Activated T-cell treated with anti-CD3 and anti-CD28 coated beads, Interleukin-2, amount 50 U/mL, for 4 hours (primary cell): ENCODE measurements around the gene RPGRIP1. TPM values are rescaled to one million over a fixed set of nuclear protein-coding genes. Genes with fewer than 3 reads are reported as not detected.
"Not testable (repeated sequence)": the region's sequence is repeated elsewhere in the genome, so short reads cannot be mapped to it uniquely, and the experiment has no call there.

Experiments used
- ATAC-seq, 2 donors: fragments of 200-7000 bp; cut with Tn5 transposase; one replicate each; pipeline ENCODE4 v1.10.0; 2021
- DNase-seq: peaks from one replicate; pipeline ENCODE4 v3.0.0-alpha.2; 2020
- H3K27me3 Mint-ChIP-seq: one replicate; pipeline ENCODE4 v1.8.0; 2021; ENCODE audit warnings: low read depth, mixed read lengths
- H3K36me3 Mint-ChIP-seq: one replicate; pipeline ENCODE4 v1.8.0; 2022; ENCODE audit warnings: mixed read lengths; ENCODE audit not compliant: insufficient read depth
- H3K4me1 Mint-ChIP-seq: one replicate; pipeline ENCODE4 v1.8.0; 2021; ENCODE audit warnings: low read depth, mixed read lengths
- H3K4me3 Mint-ChIP-seq: one replicate; pipeline ENCODE4 v1.8.0; 2021; ENCODE audit warnings: mild to moderate bottlenecking, moderate library complexity, mixed read lengths
- H3K9me3 Mint-ChIP-seq: one replicate; pipeline ENCODE4 v1.8.0; 2021; ENCODE audit warnings: mixed read lengths
- total RNA-seq, 3 donors: library from RNA; stranded (reverse); gene quantifications; one replicate each; pipeline ENCODE4 v1.2.1, GENCODE V29; 2021

Gene RPGRIP1
- total RNA-seq, 3 donors from 2014 or later: 0.08 to 0.35 TPM; not detected in 1

GRCh38 chr14:21252149-21252548 lies 27.7 kb upstream of the RPGRIP1 start:
- no peak for ATAC-seq
- no peak for DNase-seq
- no peaks in the 10 kb centered on the region for H3K9me3 Mint-ChIP-seq
- peaks cover 76% of the 10 kb centered on the region for H3K4me1 Mint-ChIP-seq
- H3K36me3 Mint-ChIP-seq: peaks cover 54% of the 10 kb centered on the region
- no peak overlapping the region for H3K4me3 Mint-ChIP-seq
- H3K27me3 Mint-ChIP-seq: no peaks in the 10 kb centered on the region

- ATAC-seq: no peak
- peaks cover 79% of the 10 kb centered on the region for H3K4me1 Mint-ChIP-seq
Observed at GRCh38 chr14:21255385-21256101, 24.3 kb upstream of the RPGRIP1 start.

GRCh38 chr14:21256102-21256447 lies 23.8 kb upstream of the RPGRIP1 start:
- Mint-ChIP-seq H3K36me3 (peaks cover 50% of the 10 kb centered on the region), H3K4me3 (peak overlapping the region; percentile 65), H3K4me1 (peaks cover 79% of the 10 kb centered on the region)
- not testable (repeated sequence) for DNase-seq, ATAC-seq, H3K27me3 Mint-ChIP-seq, H3K9me3 Mint-ChIP-seq

More at GRCh38 chr14:21255385-21256101, 24.3 kb upstream of the RPGRIP1 start:
- Mint-ChIP-seq H3K4me3 (peak overlapping the region; percentile 65), H3K27me3 (no peaks in the 10 kb centered on the region), H3K9me3 (no peaks in the 10 kb centered on the region), H3K36me3 (peaks cover 52% of the 10 kb centered on the region)
- DNase-seq: no peak

GRCh38 chr14:21256539-21257393 lies 23.1 kb upstream of the RPGRIP1 start:
- no peaks in the 10 kb centered on the region for H3K9me3 Mint-ChIP-seq
- H3K4me1 Mint-ChIP-seq: peaks cover 79% of the 10 kb centered on the region
- peak overlapping the region; percentile 74 for H3K4me3 Mint-ChIP-seq
- H3K27me3 Mint-ChIP-seq: no peaks in the 10 kb centered on the region
- peaks cover 49% of the 10 kb centered on the region for H3K36me3 Mint-ChIP-seq
- ATAC-seq (peak in 1 of 2 donors; percentile 4), DNase-seq (no peak)

GRCh38 chr14:21257394-21257909 lies 22.4 kb upstream of the RPGRIP1 start:
- ATAC-seq: peak in 1 of 2 donors; percentile 24
- no peaks in the 10 kb centered on the region for H3K27me3 Mint-ChIP-seq
- DNase-seq: no peak
- peaks cover 80% of the 10 kb centered on the region for H3K4me1 Mint-ChIP-seq
- H3K36me3 Mint-ChIP-seq: peaks cover 49% of the 10 kb centered on the region
- H3K9me3 Mint-ChIP-seq: no peaks in the 10 kb centered on the region
- H3K4me3 Mint-ChIP-seq: peak overlapping the region; percentile 74

GRCh38 chr14:21258005-21258888 lies 21.6 kb upstream of the RPGRIP1 start:
- Mint-ChIP-seq H3K9me3 (no peaks in the 10 kb centered on the region), H3K36me3 (peaks cover 55% of the 10 kb centered on the region), H3K4me3 (peak overlapping the region; percentile 52), H3K4me1 (peaks cover 84% of the 10 kb centered on the region), H3K27me3 (no peaks in the 10 kb centered on the region)
- DNase-seq: no peak
- ATAC-seq: peak; percentile 35 to 38

GRCh38 chr14:21258889-21259787 lies 20.7 kb upstream of the RPGRIP1 start:
- ATAC-seq: peak in 1 of 2 donors; percentile 5
- Mint-ChIP-seq H3K4me3 (peak overlapping the region; percentile 52), H3K4me1 (peaks cover 88% of the 10 kb centered on the region), H3K36me3 (peaks cover 62% of the 10 kb centered on the region), H3K27me3 (no peaks in the 10 kb centered on the region), H3K9me3 (no peaks in the 10 kb centered on the region)
- no peak for DNase-seq

GRCh38 chr14:21261824-21262223 lies 18.1 kb upstream of the RPGRIP1 start:
- Mint-ChIP-seq H3K27me3 (no peaks in the 10 kb centered on the region), H3K9me3 (no peaks in the 10 kb centered on the region), H3K4me1 (peaks cover 82% of the 10 kb centered on the region), H3K36me3 (peaks cover 72% of the 10 kb centered on the region), H3K4me3 (peak overlapping the region; percentile 100)
- ATAC-seq (no peak), DNase-seq (no peak)

- DNase-seq: no peak
- Mint-ChIP-seq H3K4me1 (peaks cover 76% of the 10 kb centered on the region), H3K9me3 (no peaks in the 10 kb centered on the region), H3K36me3 (peaks cover 70% of the 10 kb centered on the region), H3K4me3 (peak overlapping the region; percentile 100), H3K27me3 (no peaks in the 10 kb centered on the region)
- ATAC-seq: no peak
Observed at GRCh38 chr14:21262410-21262809, 17.5 kb upstream of the RPGRIP1 start.

- no peaks in the 10 kb centered on the region for H3K27me3 Mint-ChIP-seq
- peaks cover 75% of the 10 kb centered on the region for H3K36me3 Mint-ChIP-seq
- ATAC-seq: peak; percentile 20
- DNase-seq: no peak
- peaks cover 67% of the 10 kb centered on the region for H3K4me1 Mint-ChIP-seq
- no peaks in the 10 kb centered on the region for H3K9me3 Mint-ChIP-seq
- H3K4me3 Mint-ChIP-seq: peak overlapping the region; percentile 100
Observed at GRCh38 chr14:21263284-21264024, 16.4 kb upstream of the RPGRIP1 start.

GRCh38 chr14:21264025-21264801 lies 15.7 kb upstream of the RPGRIP1 start:
- H3K4me3 Mint-ChIP-seq: peak overlapping the region; percentile 100

GRCh38 chr14:21267431-21267845 lies 12.4 kb upstream of the RPGRIP1 start:
- H3K4me3 Mint-ChIP-seq: peak overlapping the region; percentile 100
- H3K4me1 Mint-ChIP-seq: peaks cover 40% of the 10 kb centered on the region
- DNase-seq: no peak
- H3K36me3 Mint-ChIP-seq: peaks cover 54% of the 10 kb centered on the region
- ATAC-seq: no peak
- no peaks in the 10 kb centered on the region for H3K27me3 Mint-ChIP-seq
- no peaks in the 10 kb centered on the region for H3K9me3 Mint-ChIP-seq

More at GRCh38 chr14:21264025-21264801, 15.7 kb upstream of the RPGRIP1 start:
- peak; percentile 70 to 71 for ATAC-seq
- Mint-ChIP-seq H3K36me3 (peaks cover 70% of the 10 kb centered on the region), H3K27me3 (no peaks in the 10 kb centered on the region), H3K4me1 (peaks cover 59% of the 10 kb centered on the region), H3K9me3 (no peaks in the 10 kb centered on the region)
- DNase-seq: no peak
